Effector memory CD4-positive, alpha-beta T cell (primary cell): Measurements from ENCODE around the gene TMEM256.
"Not testable (repeated sequence)": the region's sequence is repeated elsewhere in the genome, so short reads cannot be mapped to it uniquely, and the experiment has no call there.

ENCODE experiments used
- DNase-seq, 3 donors: peaks; one replicate each; pipeline ENCODE4 v3.0.0-alpha.2; 2020
- H3K27ac ChIP-seq: 2 replicates; pipeline ENCODE4 v1.7.0; 2013; ENCODE audit warnings: mild to moderate bottlenecking, low read length, moderate library complexity; ENCODE audit not compliant: insufficient read depth, poor library complexity, severe bottlenecking
- H3K27me3 ChIP-seq: replicated peaks from 2 replicates; pipeline ENCODE4 v1.7.0; 2013; ENCODE audit warnings: mild to moderate bottlenecking, low read length; ENCODE audit not compliant: insufficient read depth, control insufficient read depth, poor library complexity, severe bottlenecking
- H3K36me3 ChIP-seq: 2 replicates; pipeline ENCODE4 v1.7.0; 2013; ENCODE audit warnings: mild to moderate bottlenecking, low read length, moderate library complexity; ENCODE audit not compliant: control insufficient read depth, insufficient read depth
- H3K4me1 ChIP-seq: 2 replicates; pipeline ENCODE4 v1.7.0; 2013; ENCODE audit warnings: low read length, mild to moderate bottlenecking; ENCODE audit not compliant: control insufficient read depth, insufficient read depth, poor library complexity, severe bottlenecking
- H3K4me3 ChIP-seq: 2 replicates; pipeline ENCODE4 v1.7.0; 2013; ENCODE audit warnings: low read length, low read depth, mild to moderate bottlenecking; ENCODE audit not compliant: insufficient read depth, poor library complexity, severe bottlenecking
- H3K9me3 ChIP-seq: 2 replicates; pipeline ENCODE4 v1.7.0; 2013; ENCODE audit warnings: mild to moderate bottlenecking, low read length, moderate library complexity; ENCODE audit not compliant: control insufficient read depth

The TMEM256 gene

GRCh38 chr17:7367918-7368598 is 35.8 kb downstream of the TMEM256 start:
- H3K9me3 ChIP-seq = no peaks in the 10 kb centered on the region
- no peaks in the 10 kb centered on the region for H3K4me1 ChIP-seq
- H3K36me3 ChIP-seq = no peaks in the 10 kb centered on the region
- H3K4me3 ChIP-seq = no peak overlapping the region
- H3K27ac ChIP-seq = no peak overlapping the region
- DNase-seq = no peak
- no peaks in the 10 kb centered on the region for H3K27me3 ChIP-seq

GRCh38 chr17:7367083-7367482 is 36.8 kb downstream of the TMEM256 start:
- DNase-seq = no peak
- no peaks in the 10 kb centered on the region for H3K27me3 ChIP-seq
- no peaks in the 10 kb centered on the region for H3K4me1 ChIP-seq
- H3K4me3 ChIP-seq = no peak overlapping the region
- no peaks in the 10 kb centered on the region for H3K9me3 ChIP-seq
- H3K36me3 ChIP-seq = no peaks in the 10 kb centered on the region
- no peak overlapping the region for H3K27ac ChIP-seq

GRCh38 chr17:7365963-7366362 is 37.9 kb downstream of the TMEM256 start:
- not testable (repeated sequence) for H3K4me3 ChIP-seq, H3K36me3 ChIP-seq, H3K27ac ChIP-seq, H3K4me1 ChIP-seq, H3K27me3 ChIP-seq, H3K9me3 ChIP-seq, DNase-seq

- no peaks in the 10 kb centered on the region for H3K36me3 ChIP-seq
- no peak for DNase-seq
- H3K4me1 ChIP-seq = no peaks in the 10 kb centered on the region
- H3K27ac ChIP-seq = no peak overlapping the region
- no peaks in the 10 kb centered on the region for H3K9me3 ChIP-seq
- no peaks in the 10 kb centered on the region for H3K27me3 ChIP-seq
- no peak overlapping the region for H3K4me3 ChIP-seq
These were observed 40.6 kb downstream of the TMEM256 start for GRCh38 chr17:7363311-7363710.

GRCh38 chr17:7361906-7362305 is 42.0 kb downstream of the TMEM256 start:
- Histone ChIP-seq H3K27me3 (no peaks in the 10 kb centered on the region), H3K4me1 (no peaks in the 10 kb centered on the region), H3K9me3 (no peaks in the 10 kb centered on the region), H3K36me3 (no peaks in the 10 kb centered on the region), H3K4me3 (no peak overlapping the region), H3K27ac (no peak overlapping the region)
- no peak for DNase-seq

- H3K9me3 ChIP-seq = no peaks in the 10 kb centered on the region
- no peaks in the 10 kb centered on the region for H3K27me3 ChIP-seq
- no peak overlapping the region for H3K27ac ChIP-seq
- H3K36me3 ChIP-seq = no peaks in the 10 kb centered on the region
- H3K4me1 ChIP-seq = peaks cover 12% of the 10 kb centered on the region
- DNase-seq = no peak
- H3K4me3 ChIP-seq = no peak overlapping the region
These were observed 46.5 kb downstream of the TMEM256 start for GRCh38 chr17:7357381-7357780.

GRCh38 chr17:7356756-7357155 is 47.1 kb downstream of the TMEM256 start:
- no peak overlapping the region for H3K4me3 ChIP-seq
- peaks cover 17% of the 10 kb centered on the region for H3K4me1 ChIP-seq
- H3K9me3 ChIP-seq = no peaks in the 10 kb centered on the region
- no peaks in the 10 kb centered on the region for H3K27me3 ChIP-seq
- DNase-seq = no peak
- H3K36me3 ChIP-seq = no peaks in the 10 kb centered on the region
- H3K27ac ChIP-seq = no peak overlapping the region

GRCh38 chr17:7356072-7356549 is 47.8 kb downstream of the TMEM256 start:
- no peaks in the 10 kb centered on the region for H3K36me3 ChIP-seq
- H3K27me3 ChIP-seq = no peaks in the 10 kb centered on the region
- no peaks in the 10 kb centered on the region for H3K9me3 ChIP-seq
- no peak overlapping the region for H3K27ac ChIP-seq
- H3K4me1 ChIP-seq = peaks cover 19% of the 10 kb centered on the region
- peak; percentile 63 to 73 (median 64) for DNase-seq
- H3K4me3 ChIP-seq = no peak overlapping the region

GRCh38 chr17:7355573-7355972 is 48.3 kb downstream of the TMEM256 start:
- Histone ChIP-seq H3K4me1 (peaks cover 25% of the 10 kb centered on the region), H3K36me3 (no peaks in the 10 kb centered on the region), H3K27me3 (no peaks in the 10 kb centered on the region), H3K9me3 (no peaks in the 10 kb centered on the region), H3K27ac (no peak overlapping the region), H3K4me3 (no peak overlapping the region)
- no peak for DNase-seq

GRCh38 chr17:7355053-7355452 is 48.8 kb downstream of the TMEM256 start, which contains the start of gene TMEM95:
TMEM95 (plus strand) TSS chr17:7355156; CDS start chr17:7355205, 49 bp downstream.
- Histone ChIP-seq H3K9me3 (no peaks in the 10 kb centered on the region), H3K4me1 (peaks cover 28% of the 10 kb centered on the region), H3K4me3 (no peak within 1 kb of the TSS), H3K27me3 (no peaks in the 10 kb centered on the region), H3K36me3 (no peaks in the 10 kb centered on the region), H3K27ac (no peak within 1 kb of the TSS)
- DNase-seq = no peak
